ENCODE results near the gene GYS1. TPM values are rescaled to one million over a fixed set of nuclear protein-coding genes. Genes with fewer than 3 reads are reported as not detected.
A peak's percentile ranks its signal among the peaks of the same experiment; 100 is the strongest.

GYS1 gene
- total and polyA plus RNA-seq, 2 experiments from 2014 or later: 15.9 to 28.9 TPM

DNA sequence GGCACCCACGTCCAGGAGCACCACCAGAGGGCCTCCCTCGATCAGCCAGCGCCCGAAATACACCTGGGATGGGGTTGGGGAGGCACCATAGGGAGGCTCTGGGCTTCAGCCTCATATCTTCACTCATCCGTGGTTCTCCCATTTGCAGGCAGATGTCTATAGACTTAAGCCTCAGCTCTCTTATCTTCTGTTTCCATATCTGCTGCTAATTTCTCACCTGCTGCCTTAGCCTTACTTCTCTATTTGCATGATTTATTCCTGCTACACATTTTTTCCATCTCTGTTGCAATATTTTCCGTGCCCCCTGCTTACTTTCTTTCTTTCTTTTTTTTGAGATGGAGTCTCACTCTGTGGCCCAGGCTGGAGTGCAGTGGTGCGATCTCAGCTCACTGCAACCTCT is 5.8 kb downstream of the GYS1 start:
- H3K4me1 ChIP-seq (ENCODE audit: insufficient read depth): peaks cover 7% of the 10 kb centered on the region; the same call in 1 of the 2 replicates
- Mint-ChIP-seq H3K4me1 (peaks cover 11% of the 10 kb centered on the region; the same call in 2 of the 3 replicates), H3K4me3 (no peak overlapping the region), H3K36me3 (ENCODE audit: low read depth) (peaks cover 63% of the 10 kb centered on the region), H3K9me3 (no peaks in the 10 kb centered on the region), H3K27ac (no peak overlapping the region), H3K27me3 (ENCODE audit: insufficient read depth, low read depth, poor library complexity) (peaks cover 2% of the 10 kb centered on the region)
- H4K20me1 ChIP-seq (replicated peaks; ENCODE audit: insufficient read depth): peaks cover 13% of the 10 kb centered on the region
- DNase-seq (ENCODE audit: low spot score) (no peak), ATAC-seq (no peak)
- no peak overlapping the region for H3K4me3 ChIP-seq
- TF ChIP-seq, protein P1, sequence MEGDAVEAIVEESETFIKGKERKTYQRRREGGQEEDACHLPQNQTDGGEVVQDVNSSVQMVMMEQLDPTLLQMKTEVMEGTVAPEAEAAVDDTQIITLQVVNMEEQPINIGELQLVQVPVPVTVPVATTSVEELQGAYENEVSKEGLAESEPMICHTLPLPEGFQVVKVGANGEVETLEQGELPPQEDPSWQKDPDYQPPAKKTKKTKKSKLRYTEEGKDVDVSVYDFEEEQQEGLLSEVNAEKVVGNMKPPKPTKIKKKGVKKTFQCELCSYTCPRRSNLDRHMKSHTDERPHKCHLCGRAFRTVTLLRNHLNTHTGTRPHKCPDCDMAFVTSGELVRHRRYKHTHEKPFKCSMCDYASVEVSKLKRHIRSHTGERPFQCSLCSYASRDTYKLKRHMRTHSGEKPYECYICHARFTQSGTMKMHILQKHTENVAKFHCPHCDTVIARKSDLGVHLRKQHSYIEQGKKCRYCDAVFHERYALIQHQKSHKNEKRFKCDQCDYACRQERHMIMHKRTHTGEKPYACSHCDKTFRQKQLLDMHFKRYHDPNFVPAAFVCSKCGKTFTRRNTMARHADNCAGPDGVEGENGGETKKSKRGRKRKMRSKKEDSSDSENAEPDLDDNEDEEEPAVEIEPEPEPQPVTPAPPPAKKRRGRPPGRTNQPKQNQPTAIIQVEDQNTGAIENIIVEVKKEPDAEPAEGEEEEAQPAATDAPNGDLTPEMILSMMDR (conservative IDR thresholded peaks at IDR 0.05; ENCODE audit: low read depth in 2 of 2): peak; percentile 9 to 43; a peak in 2 of 4 replicates
- TF ChIP-seq EZH2phosphoT487 (IDR thresholded peaks at IDR 0.05; ENCODE audit: unreplicated experiment) (no peak), STAT1 (IDR thresholded peaks at IDR 0.05; ENCODE audit: unreplicated experiment) (no peak), ZNF114 (CRISPR knock-in tag; IDR thresholded peaks at IDR 0.05) (no peak), EZH2 (IDR thresholded peaks at IDR 0.05; ENCODE audit: low read depth, unreplicated experiment) (no peak), JUNB (IDR thresholded peaks at IDR 0.05; ENCODE audit: unreplicated experiment) (no peak)
- TF ChIP-seq, protein P2, sequence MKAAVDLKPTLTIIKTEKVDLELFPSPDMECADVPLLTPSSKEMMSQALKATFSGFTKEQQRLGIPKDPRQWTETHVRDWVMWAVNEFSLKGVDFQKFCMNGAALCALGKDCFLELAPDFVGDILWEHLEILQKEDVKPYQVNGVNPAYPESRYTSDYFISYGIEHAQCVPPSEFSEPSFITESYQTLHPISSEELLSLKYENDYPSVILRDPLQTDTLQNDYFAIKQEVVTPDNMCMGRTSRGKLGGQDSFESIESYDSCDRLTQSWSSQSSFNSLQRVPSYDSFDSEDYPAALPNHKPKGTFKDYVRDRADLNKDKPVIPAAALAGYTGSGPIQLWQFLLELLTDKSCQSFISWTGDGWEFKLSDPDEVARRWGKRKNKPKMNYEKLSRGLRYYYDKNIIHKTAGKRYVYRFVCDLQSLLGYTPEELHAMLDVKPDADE (IDR thresholded peaks at IDR 0.05): no peak
- TF ChIP-seq, protein P3, sequence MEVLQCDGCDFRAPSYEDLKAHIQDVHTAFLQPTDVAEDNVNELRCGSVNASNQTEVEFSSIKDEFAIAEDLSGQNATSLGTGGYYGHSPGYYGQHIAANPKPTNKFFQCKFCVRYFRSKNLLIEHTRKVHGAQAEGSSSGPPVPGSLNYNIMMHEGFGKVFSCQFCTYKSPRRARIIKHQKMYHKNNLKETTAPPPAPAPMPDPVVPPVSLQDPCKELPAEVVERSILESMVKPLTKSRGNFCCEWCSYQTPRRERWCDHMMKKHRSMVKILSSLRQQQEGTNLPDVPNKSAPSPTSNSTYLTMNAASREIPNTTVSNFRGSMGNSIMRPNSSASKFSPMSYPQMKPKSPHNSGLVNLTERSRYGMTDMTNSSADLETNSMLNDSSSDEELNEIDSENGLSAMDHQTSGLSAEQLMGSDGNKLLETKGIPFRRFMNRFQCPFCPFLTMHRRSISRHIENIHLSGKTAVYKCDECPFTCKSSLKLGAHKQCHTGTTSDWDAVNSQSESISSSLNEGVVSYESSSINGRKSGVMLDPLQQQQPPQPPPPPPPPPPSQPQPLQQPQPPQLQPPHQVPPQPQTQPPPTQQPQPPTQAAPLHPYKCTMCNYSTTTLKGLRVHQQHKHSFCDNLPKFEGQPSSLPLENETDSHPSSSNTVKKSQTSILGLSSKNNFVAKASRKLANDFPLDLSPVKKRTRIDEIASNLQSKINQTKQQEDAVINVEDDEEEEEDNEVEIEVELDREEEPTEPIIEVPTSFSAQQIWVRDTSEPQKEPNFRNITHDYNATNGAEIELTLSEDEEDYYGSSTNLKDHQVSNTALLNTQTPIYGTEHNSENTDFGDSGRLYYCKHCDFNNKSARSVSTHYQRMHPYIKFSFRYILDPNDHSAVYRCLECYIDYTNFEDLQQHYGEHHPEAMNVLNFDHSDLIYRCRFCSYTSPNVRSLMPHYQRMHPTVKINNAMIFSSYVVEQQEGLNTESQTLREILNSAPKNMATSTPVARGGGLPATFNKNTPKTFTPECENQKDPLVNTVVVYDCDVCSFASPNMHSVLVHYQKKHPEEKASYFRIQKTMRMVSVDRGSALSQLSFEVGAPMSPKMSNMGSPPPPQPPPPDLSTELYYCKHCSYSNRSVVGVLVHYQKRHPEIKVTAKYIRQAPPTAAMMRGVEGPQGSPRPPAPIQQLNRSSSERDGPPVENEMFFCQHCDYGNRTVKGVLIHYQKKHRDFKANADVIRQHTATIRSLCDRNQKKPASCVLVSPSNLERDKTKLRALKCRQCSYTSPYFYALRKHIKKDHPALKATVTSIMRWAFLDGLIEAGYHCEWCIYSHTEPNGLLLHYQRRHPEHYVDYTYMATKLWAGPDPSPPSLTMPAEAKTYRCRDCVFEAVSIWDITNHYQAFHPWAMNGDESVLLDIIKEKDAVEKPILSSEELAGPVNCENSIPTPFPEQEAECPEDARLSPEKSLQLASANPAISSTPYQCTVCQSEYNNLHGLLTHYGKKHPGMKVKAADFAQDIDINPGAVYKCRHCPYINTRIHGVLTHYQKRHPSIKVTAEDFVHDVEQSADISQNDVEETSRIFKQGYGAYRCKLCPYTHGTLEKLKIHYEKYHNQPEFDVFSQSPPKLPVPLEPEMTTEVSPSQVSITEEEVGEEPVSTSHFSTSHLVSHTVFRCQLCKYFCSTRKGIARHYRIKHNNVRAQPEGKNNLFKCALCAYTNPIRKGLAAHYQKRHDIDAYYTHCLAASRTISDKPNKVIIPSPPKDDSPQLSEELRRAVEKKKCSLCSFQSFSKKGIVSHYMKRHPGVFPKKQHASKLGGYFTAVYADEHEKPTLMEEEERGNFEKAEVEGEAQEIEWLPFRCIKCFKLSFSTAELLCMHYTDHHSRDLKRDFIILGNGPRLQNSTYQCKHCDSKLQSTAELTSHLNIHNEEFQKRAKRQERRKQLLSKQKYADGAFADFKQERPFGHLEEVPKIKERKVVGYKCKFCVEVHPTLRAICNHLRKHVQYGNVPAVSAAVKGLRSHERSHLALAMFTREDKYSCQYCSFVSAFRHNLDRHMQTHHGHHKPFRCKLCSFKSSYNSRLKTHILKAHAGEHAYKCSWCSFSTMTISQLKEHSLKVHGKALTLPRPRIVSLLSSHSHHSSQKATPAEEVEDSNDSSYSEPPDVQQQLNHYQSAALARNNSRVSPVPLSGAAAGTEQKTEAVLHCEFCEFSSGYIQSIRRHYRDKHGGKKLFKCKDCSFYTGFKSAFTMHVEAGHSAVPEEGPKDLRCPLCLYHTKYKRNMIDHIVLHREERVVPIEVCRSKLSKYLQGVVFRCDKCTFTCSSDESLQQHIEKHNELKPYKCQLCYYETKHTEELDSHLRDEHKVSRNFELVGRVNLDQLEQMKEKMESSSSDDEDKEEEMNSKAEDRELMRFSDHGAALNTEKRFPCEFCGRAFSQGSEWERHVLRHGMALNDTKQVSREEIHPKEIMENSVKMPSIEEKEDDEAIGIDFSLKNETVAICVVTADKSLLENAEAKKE (CRISPR knock-in tag; IDR thresholded peaks at IDR 0.05): no peak
- peaks cover 6% of the 10 kb centered on the region for H3K36me3 ChIP-seq (ENCODE audit: insufficient read depth)
- no peak overlapping the region for H3K27ac ChIP-seq (ENCODE audit: low read depth)
- no peaks in the 10 kb centered on the region for H3K27me3 ChIP-seq (ENCODE audit: insufficient read depth)
- H3K9me2 ChIP-seq (ENCODE audit: insufficient read depth): no peaks in the 10 kb centered on the region
- H2AFZ ChIP-seq: no peak overlapping the region
- 0 out of 2 replicates have a peak, but pooled peaks cover 3% of the 10 kb centered on the region for H3F3A ChIP-seq (replicated peaks; ENCODE audit: low read depth)
- H3K4me2 ChIP-seq: no peak overlapping the region
- H3K79me2 ChIP-seq (replicated peaks; ENCODE audit: insufficient read depth): peaks cover 9% of the 10 kb centered on the region; the same call in 1 of the 2 replicates
